Hepatocyte (in vitro differentiated cells): ENCODE results near the gene RIT2. TPM values are rescaled to one million over a fixed set of nuclear protein-coding genes. Genes with fewer than 3 reads are reported as not detected.
"Not testable (repeated sequence)": the region's sequence is repeated elsewhere in the genome, so short reads cannot be mapped to it uniquely, and the experiment has no call there.

Source experiments
- DNase-seq: peaks from one replicate; pipeline ENCODE4 v3.0.0-alpha.2; 2016; ENCODE audit warnings: low spot score
- H2AFZ ChIP-seq: fragments of 200-600 bp; sonication (generic); 2 replicates; pipeline ENCODE4 v1.6.0; 2016; ENCODE audit warnings: antibody characterized with exemption, mild to moderate bottlenecking
- H3K27ac ChIP-seq: fragments of 200-600 bp; sonication (generic); 2 replicates; pipeline ENCODE4 v1.5.1; 2016; ENCODE audit warnings: mild to moderate bottlenecking
- H3K27me3 ChIP-seq: fragments of 200-600 bp; sonication (generic); 2 replicates; pipeline ENCODE4 v1.6.1; 2016
- H3K36me3 ChIP-seq: fragments of 200-600 bp; sonication (generic); replicated peaks from 2 replicates; pipeline ENCODE4 v1.5.1; 2016; ENCODE audit warnings: low read depth; ENCODE audit not compliant: insufficient read depth
- H3K4me1 ChIP-seq: fragments of 200-600 bp; sonication (generic); 2 replicates; pipeline ENCODE4 v1.5.1; 2016; ENCODE audit warnings: mild to moderate bottlenecking, moderate library complexity; ENCODE audit not compliant: insufficient read depth
- H3K4me2 ChIP-seq: fragments of 200-600 bp; sonication (generic); 2 replicates; pipeline ENCODE4 v1.6.0; 2016
- H3K4me3 ChIP-seq: fragments of 200-600 bp; sonication (generic); 2 replicates; pipeline ENCODE4 v1.5.1; 2016; ENCODE audit warnings: mild to moderate bottlenecking
- H3K79me2 ChIP-seq: fragments of 200-600 bp; sonication (generic); 2 replicates; pipeline ENCODE4 v1.6.0; 2017; ENCODE audit warnings: mild to moderate bottlenecking
- H3K9me2 ChIP-seq: fragments of 200-600 bp; sonication (generic); replicated peaks from 2 replicates; pipeline ENCODE4 v1.6.0; 2017; ENCODE audit warnings: mild to moderate bottlenecking; ENCODE audit not compliant: insufficient read depth
- H3K9me3 ChIP-seq: fragments of 200-600 bp; sonication (generic); 2 replicates; pipeline ENCODE4 v1.5.1; 2016; ENCODE audit warnings: low read depth, mild to moderate bottlenecking
- H4K20me1 ChIP-seq: fragments of 200-600 bp; sonication (generic); 2 replicates; pipeline ENCODE4 v1.6.0; 2016; ENCODE audit warnings: mild to moderate bottlenecking; ENCODE audit not compliant: insufficient read depth, poor library complexity, severe bottlenecking
- CTCF ChIP-seq: fragments of 200-600 bp; sonication (generic); IDR thresholded peaks from 2 replicates; pipeline ENCODE4 v1.5.1; 2016; ENCODE audit warnings: antibody characterized with exemption, mild to moderate bottlenecking; ENCODE audit not compliant: poor library complexity
- EZH2 ChIP-seq: fragments of 200-600 bp; sonication (generic); IDR thresholded peaks from 2 replicates; pipeline ENCODE4 v1.6.1; 2016; ENCODE audit warnings: antibody characterized with exemption, mild to moderate bottlenecking, borderline replicate concordance
- EZH2phosphoT487 ChIP-seq: fragments of 200-600 bp; sonication (generic); IDR thresholded peaks from one replicate; pipeline ENCODE4 v1.6.1; 2018; ENCODE audit warnings: antibody characterized with exemption, mild to moderate bottlenecking, low read depth, moderate library complexity; ENCODE audit not compliant: unreplicated experiment, severe bottlenecking
- WGBS: methylation state at CpG from one replicate; pipeline ENCODE4 v1.1.6; 2016; ENCODE audit warnings: low lambda C conversion rate; ENCODE audit errors: missing lambda C conversion rate; 5-methylcytosine and 5-hydroxymethylcytosine counted together
- polyA plus RNA-seq: library from polyadenylated mRNA; unstranded; fragments of >200 nt; fragmentation: Nextera tagmentation; extraction: Ambion mirVana; gene quantifications from 2 replicates; pipeline ENCODE4 v1.2.1, GENCODE V29; 2016
- total RNA-seq: library from RNA; depleted of rRNA; stranded (reverse); fragments of >200 nt; gene quantifications from 2 replicates; pipeline ENCODE4 v1.2.3, GENCODE V29; 2014

Gene RIT2
- total and polyA plus RNA-seq, 2 experiments from 2014 or later, result not detected

GRCh38 chr18:42807887-42808286, 307.6 kb downstream of the RIT2 start:
- H3K9me2 ChIP-seq, result no peaks in the 10 kb centered on the region
- TF ChIP-seq EZH2 (no peak), CTCF (no peak), EZH2phosphoT487 (no peak)
- H3K4me3 ChIP-seq, result no peak overlapping the region
- H3K27ac ChIP-seq, result no peak overlapping the region
- no peak for DNase-seq
- no peaks in the 10 kb centered on the region for H3K79me2 ChIP-seq
- H3K27me3 ChIP-seq, result no peaks in the 10 kb centered on the region
- no peaks in the 10 kb centered on the region for H3K9me3 ChIP-seq
- 71% methylated on average over 4 of the region's 4 CpGs for WGBS
- H4K20me1 ChIP-seq, result no peaks in the 10 kb centered on the region
- H3K4me1 ChIP-seq, result no peaks in the 10 kb centered on the region
- no peaks in the 10 kb centered on the region for H3K36me3 ChIP-seq
- no peak overlapping the region for H3K4me2 ChIP-seq
- no peak overlapping the region for H2AFZ ChIP-seq

- TF ChIP-seq EZH2 (no peak), EZH2phosphoT487 (no peak), CTCF (no peak)
- no peak for DNase-seq
- no peaks in the 10 kb centered on the region for H3K36me3 ChIP-seq
- H4K20me1 ChIP-seq, result no peaks in the 10 kb centered on the region
- 51% methylated on average over 2 of the region's 2 CpGs for WGBS
- no peaks in the 10 kb centered on the region for H3K4me1 ChIP-seq
- no peak overlapping the region for H3K4me2 ChIP-seq
- no peaks in the 10 kb centered on the region for H3K9me3 ChIP-seq
- H3K79me2 ChIP-seq, result no peaks in the 10 kb centered on the region
- no peaks in the 10 kb centered on the region for H3K27me3 ChIP-seq
- no peak overlapping the region for H3K4me3 ChIP-seq
- H3K9me2 ChIP-seq, result no peaks in the 10 kb centered on the region
- H3K27ac ChIP-seq, result no peak overlapping the region
- H2AFZ ChIP-seq, result no peak overlapping the region
Observed at GRCh38 chr18:42801706-42802105, 313.8 kb downstream of the RIT2 start.

- Histone ChIP-seq H3K9me2 (no peaks in the 10 kb centered on the region), H3K27ac (no peak overlapping the region), H3K4me3 (no peak overlapping the region), H3K4me2 (no peak overlapping the region), H3K79me2 (no peaks in the 10 kb centered on the region), H3K4me1 (no peaks in the 10 kb centered on the region), H3K27me3 (no peaks in the 10 kb centered on the region), H2AFZ (no peak overlapping the region), H3K36me3 (no peaks in the 10 kb centered on the region), H4K20me1 (no peaks in the 10 kb centered on the region), H3K9me3 (no peaks in the 10 kb centered on the region)
- DNase-seq, result no peak
- no peak for TF ChIP-seq EZH2phosphoT487
- TF ChIP-seq EZH2, result no peak
- TF ChIP-seq CTCF, result no peak
- WGBS, result 40% methylated on average over 1 of the region's 1 CpG
Observed at GRCh38 chr18:42798606-42799170, 316.8 kb downstream of the RIT2 start.

- 97% methylated on average over 26 of the region's 33 CpGs for WGBS
- not testable (repeated sequence) for H3K36me3 ChIP-seq, H3K4me2 ChIP-seq, H4K20me1 ChIP-seq, DNase-seq, H3K27ac ChIP-seq, H3K9me2 ChIP-seq, H3K79me2 ChIP-seq, H3K4me3 ChIP-seq, H3K27me3 ChIP-seq, H2AFZ ChIP-seq, H3K4me1 ChIP-seq, H3K9me3 ChIP-seq
Observed at GRCh38 chr18:42795213-42795789, 320.2 kb downstream of the RIT2 start.
